DND-41 (cell line): ENCODE measurements around the gene GADL1.

Source experiments
- ATAC-seq: fragments of 200-7000 bp; cut with Tn5 transposase; 3 replicates; pipeline ENCODE4 v1.9.1; 2021; ENCODE audit warnings: low read depth; ENCODE audit not compliant: insufficient read depth
- DNase-seq: peaks from one replicate; pipeline ENCODE4 v3.0.0-alpha.2; 2020
- H2AFZ ChIP-seq: 2 replicates; pipeline ENCODE4 v1.6.0; 2012; ENCODE audit warnings: low read depth, low read length
- H3K27ac ChIP-seq: 2 replicates; pipeline ENCODE4 v1.5.1; 2012; ENCODE audit warnings: low read length, inconsistent platforms
- H3K27me3 ChIP-seq: fragments of 200-600 bp; sonication (generic); 2 replicates; pipeline ENCODE4 v1.6.0; 2012; ENCODE audit warnings: low read length, mild to moderate bottlenecking, inconsistent platforms; ENCODE audit not compliant: insufficient read depth, poor library complexity
- H3K36me3 ChIP-seq: 2 replicates; pipeline ENCODE4 v1.5.1; 2012; ENCODE audit warnings: low read length, inconsistent platforms; ENCODE audit not compliant: insufficient read depth
- H3K4me1 ChIP-seq: 2 replicates; pipeline ENCODE4 v1.5.1; 2012; ENCODE audit warnings: mild to moderate bottlenecking, low read length; ENCODE audit not compliant: insufficient read depth
- H3K4me2 ChIP-seq: 2 replicates; pipeline ENCODE4 v1.6.0; 2012; ENCODE audit warnings: mild to moderate bottlenecking, moderate library complexity, low read length, inconsistent platforms; ENCODE audit not compliant: insufficient read depth
- H3K4me3 ChIP-seq, 2 experiments: fragments of 200-600 bp in 1 of 2; shearing (Covaris generic) in 1 of 2; 2 replicates each; pipeline ENCODE4 v1.5.1; 2012 to 2016; ENCODE audit warnings: inconsistent platforms in 2 of 2, low read length in 2 of 2, mild to moderate bottlenecking in 2 of 2, low read depth in 1 of 2, moderate library complexity in 1 of 2
- H3K79me2 ChIP-seq: 2 replicates; pipeline ENCODE4 v1.6.0; 2012; ENCODE audit warnings: low read length, inconsistent platforms; ENCODE audit not compliant: insufficient read depth
- H3K9ac ChIP-seq: 2 replicates; pipeline ENCODE4 v1.6.0; 2012; ENCODE audit warnings: low read depth, mild to moderate bottlenecking, inconsistent platforms, low read length, moderate library complexity
- H3K9me3 ChIP-seq: 2 replicates; pipeline ENCODE4 v1.5.1; 2012; ENCODE audit warnings: low read length, moderate library complexity, mild to moderate bottlenecking, inconsistent platforms; ENCODE audit not compliant: insufficient read depth, severe bottlenecking
- H4K20me1 ChIP-seq: 2 replicates; pipeline ENCODE4 v1.6.0; 2012; ENCODE audit warnings: low read length; ENCODE audit not compliant: insufficient read depth
- CTCF ChIP-seq: IDR thresholded peaks from 2 replicates; pipeline ENCODE4 v1.5.1; 2012; ENCODE audit warnings: borderline replicate concordance, low read length, moderate library complexity, mild to moderate bottlenecking; ENCODE audit not compliant: poor library complexity, severe bottlenecking; ENCODE audit errors: extremely low read depth
- EZH2 ChIP-seq: IDR thresholded peaks from 3 replicates; pipeline ENCODE4 v1.6.1; 2012; ENCODE audit warnings: borderline replicate concordance, low read depth, mild to moderate bottlenecking, moderate library complexity, low read length, inconsistent platforms; ENCODE audit not compliant: severe bottlenecking

Gene GADL1

GRCh38 chr3:30941342-30941741, 46.9 kb upstream of the GADL1 start:
- Histone ChIP-seq H3K9ac (no peak overlapping the region), H3K36me3 (no peaks in the 10 kb centered on the region), H3K4me3 (no peak overlapping the region), H3K9me3 (no peaks in the 10 kb centered on the region), H4K20me1 (no peaks in the 10 kb centered on the region), H3K27me3 (no peaks in the 10 kb centered on the region), H2AFZ (no peak overlapping the region), H3K79me2 (no peaks in the 10 kb centered on the region), H3K4me2 (no peak overlapping the region), H3K27ac (no peak overlapping the region), H3K4me1 (peaks cover 9% of the 10 kb centered on the region; the same call in 1 of the 2 replicates)
- DNase-seq (no peak), ATAC-seq (peak; percentile 56)
- no peak for TF ChIP-seq CTCF
- TF ChIP-seq EZH2, result no peak

- ATAC-seq, result no peak
- Histone ChIP-seq H3K4me1 (peaks cover 9% of the 10 kb centered on the region; the same call in 1 of the 2 replicates), H3K27me3 (no peaks in the 10 kb centered on the region), H3K4me3 (no peak overlapping the region), H3K9me3 (no peaks in the 10 kb centered on the region), H3K79me2 (no peaks in the 10 kb centered on the region), H3K4me2 (no peak overlapping the region), H2AFZ (no peak overlapping the region), H3K27ac (no peak overlapping the region), H3K9ac (no peak overlapping the region), H4K20me1 (no peaks in the 10 kb centered on the region), H3K36me3 (no peaks in the 10 kb centered on the region)
- TF ChIP-seq EZH2, result no peak
- TF ChIP-seq CTCF, result no peak
- DNase-seq, result no peak
Measured at GRCh38 chr3:30940740-30941139, 46.3 kb upstream of the GADL1 start.

GRCh38 chr3:30934208-30934550, 39.7 kb upstream of the GADL1 start:
- DNase-seq, result peak; percentile 45
- Histone ChIP-seq H3K36me3 (no peaks in the 10 kb centered on the region), H3K4me2 (no peak overlapping the region), H3K27me3 (no peaks in the 10 kb centered on the region), H2AFZ (peak overlapping the region; percentile 51; the same call in 1 of the 2 replicates), H3K9me3 (no peaks in the 10 kb centered on the region), H3K4me1 (peaks cover 13% of the 10 kb centered on the region), H4K20me1 (no peaks in the 10 kb centered on the region), H3K9ac (no peak overlapping the region), H3K4me3 (no peak overlapping the region), H3K79me2 (no peaks in the 10 kb centered on the region), H3K27ac (0 out of 2 replicates have a peak overlapping the region, but pooled peaks have one; percentile 34)
- TF ChIP-seq CTCF (peak; percentile 65), EZH2 (no peak)
- peak; percentile 81 for ATAC-seq

- Histone ChIP-seq H4K20me1 (no peaks in the 10 kb centered on the region), H3K27ac (no peak overlapping the region), H2AFZ (0 out of 2 replicates have a peak overlapping the region, but pooled peaks have one; percentile 2), H3K4me2 (no peak overlapping the region), H3K79me2 (no peaks in the 10 kb centered on the region), H3K36me3 (no peaks in the 10 kb centered on the region), H3K9ac (no peak overlapping the region), H3K9me3 (no peaks in the 10 kb centered on the region), H3K4me3 (no peak overlapping the region), H3K27me3 (no peaks in the 10 kb centered on the region), H3K4me1 (peaks cover 13% of the 10 kb centered on the region)
- DNase-seq (no peak), ATAC-seq (peak; percentile 29; the same call in 2 of the 3 replicates)
- TF ChIP-seq CTCF (no peak), EZH2 (no peak)
Measured at GRCh38 chr3:30933478-30934207, 39.2 kb upstream of the GADL1 start.
